HL-60 (cell line): ENCODE results near the gene ITPA.

Experiments
- DNase-seq, 2 experiments: peaks; one replicate each; pipeline ENCODE4 v3.0.0-alpha.2; 2010 to 2020; ENCODE audit warnings: low read depth in 1 of 2, low spot score in 1 of 2
- H3K27ac ChIP-seq: fragments of 250-450 bp; sonication (Bioruptor Pico); replicated peaks from 2 replicates; pipeline ENCODE4 v1.5.1; 2020; ENCODE audit warnings: mild to moderate bottlenecking, moderate library complexity
- H3K27me3 ChIP-seq: fragments of 250-450 bp; sonication (Bioruptor Pico); 2 replicates; pipeline ENCODE4 v1.5.1; 2021; ENCODE audit warnings: mild to moderate bottlenecking, moderate library complexity; ENCODE audit not compliant: insufficient read depth, poor library complexity, severe bottlenecking
- H3K4me3 ChIP-seq: replicated peaks from 2 replicates; pipeline ENCODE4 v1.5.1; 2011; ENCODE audit warnings: mild to moderate bottlenecking, control low read depth, low read length; ENCODE audit not compliant: insufficient read depth
- GABPA ChIP-seq: IDR thresholded peaks from 2 replicates; pipeline ENCODE4 v1.6.1; 2012; ENCODE audit warnings: low read depth
- POLR2AphosphoS5 ChIP-seq: IDR thresholded peaks from 2 replicates; pipeline ENCODE4 v1.6.1; 2012; ENCODE audit warnings: low read depth
- SPI1 ChIP-seq: IDR thresholded peaks from 2 replicates; pipeline ENCODE4 v1.6.1; 2012; ENCODE audit warnings: low read depth, mild to moderate bottlenecking, borderline replicate concordance
- TF ChIP-seq, protein P1 (sequence below): IDR thresholded peaks from one replicate; pipeline ENCODE4 v1.5.1; 2011; ENCODE audit warnings: low read length, control low read depth, inconsistent platforms; ENCODE audit not compliant: insufficient read depth
- TF ChIP-seq, protein P2 (sequence below): IDR thresholded peaks from 2 replicates; pipeline ENCODE4 v1.6.1; 2012; ENCODE audit warnings: low read depth; ENCODE audit not compliant: insufficient replicate concordance

Gene ITPA

DNA sequence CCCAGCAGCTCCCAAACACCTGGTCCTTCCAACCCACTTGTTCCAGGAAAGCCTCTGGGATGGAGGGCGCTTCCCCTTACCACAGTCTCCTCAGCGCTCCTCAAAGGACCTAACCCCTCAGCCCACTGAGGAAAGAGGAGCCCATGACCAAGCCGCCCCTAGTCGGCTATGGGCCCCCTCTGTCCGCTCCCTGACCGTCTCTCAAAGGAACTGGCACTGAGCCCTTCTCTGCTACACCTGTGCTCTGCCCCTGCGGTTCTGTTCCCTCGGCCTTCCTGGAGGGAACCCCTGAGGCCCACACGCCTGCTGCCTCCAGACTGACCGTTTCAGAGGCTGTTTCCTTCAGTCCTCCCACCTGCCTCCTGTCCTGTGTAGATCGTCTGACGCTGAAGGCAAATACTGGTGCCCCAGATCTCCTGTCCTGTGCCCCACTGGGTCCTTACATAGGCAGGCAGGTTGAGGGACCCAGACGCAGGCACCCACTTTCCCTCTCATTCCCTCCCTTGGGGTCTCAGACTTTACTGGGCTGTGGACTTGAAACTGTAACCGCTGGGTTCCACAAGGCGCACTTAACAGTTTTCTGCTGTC lies 31.6 kb downstream of the ITPA start:
- no peak overlapping the region for H3K27ac ChIP-seq
- DNase-seq, result no peak

DNA sequence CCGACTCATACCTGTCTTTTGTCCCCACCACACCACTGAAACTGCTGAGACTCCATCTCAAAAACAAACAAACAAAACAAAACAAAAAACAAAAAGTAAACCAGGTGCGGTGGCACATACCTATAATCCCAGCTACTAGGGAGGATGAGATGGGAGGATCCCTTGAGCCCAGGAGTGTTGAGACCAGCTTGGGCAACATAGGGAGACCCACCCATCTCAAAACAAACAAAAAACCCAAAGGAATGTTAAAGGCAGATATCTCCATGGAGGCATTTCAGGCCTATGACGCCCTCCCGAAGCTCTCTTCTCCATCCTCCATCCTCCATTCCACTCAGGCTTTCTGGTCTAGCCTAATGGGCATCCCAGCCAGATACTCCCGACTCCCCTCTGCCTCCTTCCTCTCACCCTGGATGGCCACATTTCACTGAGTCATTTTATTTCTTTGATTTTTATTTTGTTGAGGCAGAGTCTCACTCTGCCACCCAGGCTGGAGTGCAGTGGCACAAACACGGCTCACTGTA lies 32.9 kb downstream of the ITPA start:
- no peak for DNase-seq
- H3K4me3 ChIP-seq, result no peak overlapping the region
- peaks cover 44% of the 10 kb centered on the region for H3K27me3 ChIP-seq
- no peak overlapping the region for H3K27ac ChIP-seq
- no peak for TF ChIP-seq GABPA

More for the DNA sequence above, 31.6 kb downstream of the ITPA start:
- H3K4me3 ChIP-seq, result no peak overlapping the region
- H3K27me3 ChIP-seq, result peaks cover 52% of the 10 kb centered on the region
- no peak for TF ChIP-seq POLR2AphosphoS5
- TF ChIP-seq, protein P1, sequence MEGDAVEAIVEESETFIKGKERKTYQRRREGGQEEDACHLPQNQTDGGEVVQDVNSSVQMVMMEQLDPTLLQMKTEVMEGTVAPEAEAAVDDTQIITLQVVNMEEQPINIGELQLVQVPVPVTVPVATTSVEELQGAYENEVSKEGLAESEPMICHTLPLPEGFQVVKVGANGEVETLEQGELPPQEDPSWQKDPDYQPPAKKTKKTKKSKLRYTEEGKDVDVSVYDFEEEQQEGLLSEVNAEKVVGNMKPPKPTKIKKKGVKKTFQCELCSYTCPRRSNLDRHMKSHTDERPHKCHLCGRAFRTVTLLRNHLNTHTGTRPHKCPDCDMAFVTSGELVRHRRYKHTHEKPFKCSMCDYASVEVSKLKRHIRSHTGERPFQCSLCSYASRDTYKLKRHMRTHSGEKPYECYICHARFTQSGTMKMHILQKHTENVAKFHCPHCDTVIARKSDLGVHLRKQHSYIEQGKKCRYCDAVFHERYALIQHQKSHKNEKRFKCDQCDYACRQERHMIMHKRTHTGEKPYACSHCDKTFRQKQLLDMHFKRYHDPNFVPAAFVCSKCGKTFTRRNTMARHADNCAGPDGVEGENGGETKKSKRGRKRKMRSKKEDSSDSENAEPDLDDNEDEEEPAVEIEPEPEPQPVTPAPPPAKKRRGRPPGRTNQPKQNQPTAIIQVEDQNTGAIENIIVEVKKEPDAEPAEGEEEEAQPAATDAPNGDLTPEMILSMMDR, result no peak
- no peak for TF ChIP-seq GABPA
- no peak for TF ChIP-seq SPI1
- TF ChIP-seq, protein P2, sequence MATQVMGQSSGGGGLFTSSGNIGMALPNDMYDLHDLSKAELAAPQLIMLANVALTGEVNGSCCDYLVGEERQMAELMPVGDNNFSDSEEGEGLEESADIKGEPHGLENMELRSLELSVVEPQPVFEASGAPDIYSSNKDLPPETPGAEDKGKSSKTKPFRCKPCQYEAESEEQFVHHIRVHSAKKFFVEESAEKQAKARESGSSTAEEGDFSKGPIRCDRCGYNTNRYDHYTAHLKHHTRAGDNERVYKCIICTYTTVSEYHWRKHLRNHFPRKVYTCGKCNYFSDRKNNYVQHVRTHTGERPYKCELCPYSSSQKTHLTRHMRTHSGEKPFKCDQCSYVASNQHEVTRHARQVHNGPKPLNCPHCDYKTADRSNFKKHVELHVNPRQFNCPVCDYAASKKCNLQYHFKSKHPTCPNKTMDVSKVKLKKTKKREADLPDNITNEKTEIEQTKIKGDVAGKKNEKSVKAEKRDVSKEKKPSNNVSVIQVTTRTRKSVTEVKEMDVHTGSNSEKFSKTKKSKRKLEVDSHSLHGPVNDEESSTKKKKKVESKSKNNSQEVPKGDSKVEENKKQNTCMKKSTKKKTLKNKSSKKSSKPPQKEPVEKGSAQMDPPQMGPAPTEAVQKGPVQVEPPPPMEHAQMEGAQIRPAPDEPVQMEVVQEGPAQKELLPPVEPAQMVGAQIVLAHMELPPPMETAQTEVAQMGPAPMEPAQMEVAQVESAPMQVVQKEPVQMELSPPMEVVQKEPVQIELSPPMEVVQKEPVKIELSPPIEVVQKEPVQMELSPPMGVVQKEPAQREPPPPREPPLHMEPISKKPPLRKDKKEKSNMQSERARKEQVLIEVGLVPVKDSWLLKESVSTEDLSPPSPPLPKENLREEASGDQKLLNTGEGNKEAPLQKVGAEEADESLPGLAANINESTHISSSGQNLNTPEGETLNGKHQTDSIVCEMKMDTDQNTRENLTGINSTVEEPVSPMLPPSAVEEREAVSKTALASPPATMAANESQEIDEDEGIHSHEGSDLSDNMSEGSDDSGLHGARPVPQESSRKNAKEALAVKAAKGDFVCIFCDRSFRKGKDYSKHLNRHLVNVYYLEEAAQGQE, result no peak

DNA sequence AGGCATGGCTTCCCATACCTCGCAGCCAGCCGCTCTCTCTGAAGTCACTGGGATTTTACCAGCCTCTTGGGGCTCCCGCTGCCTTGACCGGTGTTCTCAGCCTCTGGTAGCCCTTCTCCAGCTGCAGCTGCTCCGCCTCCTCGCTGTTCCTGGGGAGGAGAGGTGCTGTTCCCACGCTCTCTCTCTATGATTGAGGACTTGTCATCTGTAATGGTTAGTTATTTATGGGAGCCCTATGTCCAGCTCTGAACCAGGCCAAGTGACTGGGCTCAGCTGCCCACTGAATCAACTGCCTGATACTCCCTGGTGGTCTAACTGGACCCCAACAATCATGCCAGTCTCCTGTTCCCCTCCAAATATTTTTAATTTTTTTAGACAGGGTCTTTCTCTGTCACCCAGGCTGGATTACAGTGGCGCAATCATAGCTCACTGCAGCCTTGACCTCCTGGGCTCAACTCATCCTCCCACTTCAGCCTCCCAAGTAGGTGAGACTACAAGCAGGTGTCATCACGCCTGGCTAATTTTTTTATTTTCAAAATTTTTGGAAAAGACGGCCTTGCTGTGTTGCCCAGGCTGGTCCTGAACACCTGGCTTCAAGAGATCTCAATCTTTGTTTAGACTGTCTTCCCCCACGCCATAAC lies 34.5 kb downstream of the ITPA start:
- TF ChIP-seq, protein P2, result no peak
- TF ChIP-seq, protein P1, result no peak
- TF ChIP-seq SPI1, result no peak
- peaks cover 39% of the 10 kb centered on the region for H3K27me3 ChIP-seq
- no peak overlapping the region for H3K4me3 ChIP-seq
- DNase-seq, result no peak
- H3K27ac ChIP-seq, result no peak overlapping the region

DNA sequence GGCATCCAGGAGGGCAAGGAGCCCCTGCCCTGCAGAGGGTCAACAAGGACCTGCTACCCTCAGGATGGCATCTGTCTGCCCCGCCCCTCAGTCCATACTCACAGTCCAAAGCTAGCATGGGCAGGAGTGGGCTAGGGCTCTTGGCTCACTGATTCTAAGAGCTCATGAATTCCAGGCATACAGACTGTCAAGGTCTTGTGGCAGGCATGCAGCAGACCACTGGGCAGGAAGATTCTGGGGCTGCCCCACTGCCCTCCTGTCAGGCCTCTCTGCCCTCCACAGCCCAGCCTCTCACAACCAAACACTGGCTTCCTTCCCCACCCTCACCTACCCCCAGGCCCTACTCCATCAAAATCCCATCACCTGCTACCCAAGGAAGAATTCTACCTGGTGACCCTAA lies 35.3 kb downstream of the ITPA start:
- Histone ChIP-seq H3K27me3 (peaks cover 43% of the 10 kb centered on the region), H3K4me3 (no peak overlapping the region), H3K27ac (no peak overlapping the region)
- no peak for DNase-seq
- TF ChIP-seq, protein P2, result no peak
- TF ChIP-seq GABPA (no peak), POLR2AphosphoS5 (no peak), SPI1 (no peak)
- TF ChIP-seq, protein P1, result no peak
